ENCODE data around the gene CFAP141.

GRCh38 chr1:154220970-154221277 lies 14.8 kb upstream of the CFAP141 start:
- TF ChIP-seq EZH2phosphoT487 (IDR thresholded peaks at IDR 0.05; ENCODE audit: borderline replicate concordance, low read length), result no peak
- TF ChIP-seq CTCF (IDR thresholded peaks at IDR 0.05; ENCODE audit: low read depth, low read length, poor library complexity, severe bottlenecking), result no peak
